OCI-LY3 (cell line): ENCODE results near the gene GNAI1.

Source experiments
- H2AFZ ChIP-seq: fragments of 200-600, 300-600 bp; shearing (Covaris generic); 2 replicates; pipeline ENCODE4 v1.6.0; 2014; ENCODE audit warnings: antibody characterized with exemption, low read depth, low read length
- H3K27ac ChIP-seq: fragments of 200-600, 300-600 bp; sonication (generic); 2 replicates; pipeline ENCODE4 v1.5.1; 2014; ENCODE audit warnings: mild to moderate bottlenecking, low read length, moderate library complexity, mixed read lengths
- H3K27me3 ChIP-seq: fragments of 200-600, 300-600 bp; sonication (generic); 2 replicates; pipeline ENCODE4 v1.6.1; 2014; ENCODE audit warnings: low read depth, low read length, mixed read lengths
- H3K36me3 ChIP-seq: fragments of 200-600, 300-600 bp; sonication (generic); replicated peaks from 2 replicates; pipeline ENCODE3; 2014; ENCODE audit warnings: low read depth, low read length, mixed read lengths
- H3K4me1 ChIP-seq: fragments of 300-600, 200-600 bp; sonication (generic); 2 replicates; pipeline ENCODE4 v1.6.1; 2014; ENCODE audit warnings: low read length, mixed read lengths
- H3K4me2 ChIP-seq: fragments of 200-600, 300-600 bp; sonication (generic); 2 replicates; pipeline ENCODE4 v1.6.1; 2014; ENCODE audit warnings: low read length, mixed read lengths
- H3K4me3 ChIP-seq: fragments of 300-600, 200-600 bp; sonication (generic); 2 replicates; pipeline ENCODE4 v1.5.1; 2014; ENCODE audit warnings: antibody characterized with exemption, mild to moderate bottlenecking, low read length, moderate library complexity
- H3K79me2 ChIP-seq: fragments of 300-600, 200-600 bp; shearing (Covaris generic); 2 replicates; pipeline ENCODE4 v1.6.1; 2014; ENCODE audit warnings: mild to moderate bottlenecking, low read length, mixed read lengths
- H3K9ac ChIP-seq: fragments of 300-600, 200-600 bp; shearing (Covaris generic); 2 replicates; pipeline ENCODE4 v1.6.0; 2014; ENCODE audit warnings: mild to moderate bottlenecking, low read length, moderate library complexity
- H3K9me3 ChIP-seq: fragments of 200-600, 300-600 bp; shearing (Covaris generic); 2 replicates; pipeline ENCODE4 v1.6.1; 2014; ENCODE audit warnings: low read length, mixed read lengths; ENCODE audit not compliant: insufficient read depth
- H4K20me1 ChIP-seq: fragments of 200-600, 300-600 bp; sonication (generic); 2 replicates; pipeline ENCODE4 v1.6.1; 2016; ENCODE audit warnings: low read length, mixed read lengths; ENCODE audit not compliant: insufficient read depth
- CTCF ChIP-seq: fragments of 200-600, 300-600 bp; sonication (generic); IDR thresholded peaks from 2 replicates; pipeline ENCODE4 v1.5.1; 2014; ENCODE audit warnings: antibody characterized with exemption, low read length, low read depth
- EZH2phosphoT487 ChIP-seq: fragments of 200-600 bp; shearing (Covaris generic); IDR thresholded peaks from 2 replicates; pipeline ENCODE4 v1.6.1; 2018; ENCODE audit warnings: antibody characterized with exemption, mixed run types, low read depth

GNAI1 gene

GRCh38 chr7:80232979-80233724 is 98.5 kb downstream of the GNAI1 start:
- Histone ChIP-seq H4K20me1 (no peaks in the 10 kb centered on the region), H3K9me3 (no peaks in the 10 kb centered on the region), H3K9ac (no peak overlapping the region), H3K4me1 (no peaks in the 10 kb centered on the region), H3K4me2 (no peak overlapping the region), H3K36me3 (no peaks in the 10 kb centered on the region), H3K79me2 (no peaks in the 10 kb centered on the region), H3K27me3 (no peaks in the 10 kb centered on the region), H3K27ac (no peak overlapping the region), H3K4me3 (no peak overlapping the region), H2AFZ (no peak overlapping the region)
- TF ChIP-seq EZH2phosphoT487: no peak
- no peak for TF ChIP-seq CTCF

DNA sequence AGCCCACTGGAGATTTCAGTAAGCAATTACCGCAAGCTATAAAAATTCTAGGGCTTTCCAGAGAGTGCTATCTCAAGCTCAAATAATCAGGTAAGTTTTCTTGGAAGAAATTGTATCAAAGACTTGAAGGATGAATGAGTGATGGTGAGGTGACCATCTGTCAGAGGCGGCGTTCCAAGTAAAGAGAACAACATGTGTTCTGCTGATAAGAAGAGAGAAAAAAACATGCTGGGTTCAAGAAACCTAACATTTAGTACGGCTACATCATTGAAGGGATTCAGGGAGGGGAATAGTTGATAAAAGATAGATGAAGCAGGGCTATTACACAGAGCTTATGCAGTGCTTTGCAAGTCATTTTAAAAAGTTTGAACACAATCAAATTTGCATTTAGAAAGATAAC is 100.7 kb downstream of the GNAI1 start:
- H3K36me3 ChIP-seq: no peaks in the 10 kb centered on the region
- H3K9ac ChIP-seq: no peak overlapping the region
- TF ChIP-seq EZH2phosphoT487 (no peak), CTCF (no peak)
- H3K27ac ChIP-seq: no peak overlapping the region
- no peak overlapping the region for H3K4me3 ChIP-seq
- H3K4me2 ChIP-seq: no peak overlapping the region
- H3K27me3 ChIP-seq: no peaks in the 10 kb centered on the region
- no peaks in the 10 kb centered on the region for H3K4me1 ChIP-seq
- H2AFZ ChIP-seq: no peak overlapping the region
- H3K79me2 ChIP-seq: no peaks in the 10 kb centered on the region
- no peaks in the 10 kb centered on the region for H4K20me1 ChIP-seq
- no peaks in the 10 kb centered on the region for H3K9me3 ChIP-seq

DNA sequence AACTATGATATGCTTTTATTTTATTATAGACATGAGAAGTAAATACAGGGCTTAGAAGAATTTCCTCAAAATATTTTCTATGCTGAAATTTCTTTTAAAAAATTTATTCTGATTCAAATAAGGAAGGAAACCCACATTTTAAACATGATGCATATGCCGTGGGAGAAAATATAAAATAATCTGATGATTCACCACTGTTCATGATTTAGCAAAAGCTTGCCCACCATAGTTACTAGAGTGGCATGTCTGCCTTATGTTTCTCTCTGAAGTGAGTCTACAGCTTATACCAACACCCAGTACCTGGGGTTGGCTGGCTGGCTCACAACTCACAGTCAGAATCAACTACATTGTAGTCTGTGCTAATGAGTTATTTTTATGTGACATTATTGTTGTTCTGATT is 102.0 kb downstream of the GNAI1 start:
- H2AFZ ChIP-seq: no peak overlapping the region
- no peak overlapping the region for H3K9ac ChIP-seq
- no peak for TF ChIP-seq CTCF
- TF ChIP-seq EZH2phosphoT487: no peak
- no peak overlapping the region for H3K4me3 ChIP-seq
- no peaks in the 10 kb centered on the region for H3K79me2 ChIP-seq
- no peaks in the 10 kb centered on the region for H3K36me3 ChIP-seq
- no peak overlapping the region for H3K4me2 ChIP-seq
- no peak overlapping the region for H3K27ac ChIP-seq
- H3K4me1 ChIP-seq: no peaks in the 10 kb centered on the region
- H3K27me3 ChIP-seq: no peaks in the 10 kb centered on the region
- H4K20me1 ChIP-seq: no peaks in the 10 kb centered on the region
- H3K9me3 ChIP-seq: no peaks in the 10 kb centered on the region

GRCh38 chr7:80240265-80241025 is 105.8 kb downstream of the GNAI1 start:
- H3K4me2 ChIP-seq: no peak overlapping the region
- no peaks in the 10 kb centered on the region for H3K9me3 ChIP-seq
- H4K20me1 ChIP-seq: no peaks in the 10 kb centered on the region
- no peaks in the 10 kb centered on the region for H3K4me1 ChIP-seq
- no peaks in the 10 kb centered on the region for H3K27me3 ChIP-seq
- no peak overlapping the region for H2AFZ ChIP-seq
- H3K79me2 ChIP-seq: no peaks in the 10 kb centered on the region
- TF ChIP-seq EZH2phosphoT487 (no peak), CTCF (no peak)
- no peak overlapping the region for H3K9ac ChIP-seq
- H3K27ac ChIP-seq: no peak overlapping the region
- H3K4me3 ChIP-seq: no peak overlapping the region
- no peaks in the 10 kb centered on the region for H3K36me3 ChIP-seq
